Vagina (tissue), 2 donors: ENCODE data around the gene MCF2L.

Experiments
- POLR2A ChIP-seq, 2 donors: fragments of 450-650 bp; IDR thresholded peaks; one replicate each; pipeline ENCODE4 v1.6.1; 2017; ENCODE audit warnings: antibody characterized with exemption in 2 of 2, mild to moderate bottlenecking in 2 of 2, moderate library complexity in 2 of 2
- POLR2AphosphoS5 ChIP-seq, 2 donors: sonication (generic); formaldehyde crosslinking; IDR thresholded peaks; one replicate each; pipeline ENCODE4 v1.9.0; 2017; ENCODE audit warnings: antibody characterized with exemption in 2 of 2, mild to moderate bottlenecking in 2 of 2, low read depth in 1 of 2; ENCODE audit not compliant: insufficient read depth in 1 of 2
- TF ChIP-seq, protein P1 (sequence below), 3 experiments: fragments of 450-650 bp in 2 of 3; fragments of 200-600 bp in 1 of 3; sonication (generic) in 1 of 3; IDR thresholded peaks; one replicate each; pipeline ENCODE4 v1.5.1; 2017 to 2019; ENCODE audit warnings: antibody characterized with exemption in 3 of 3, mild to moderate bottlenecking in 2 of 3, moderate library complexity in 2 of 3

DNA sequence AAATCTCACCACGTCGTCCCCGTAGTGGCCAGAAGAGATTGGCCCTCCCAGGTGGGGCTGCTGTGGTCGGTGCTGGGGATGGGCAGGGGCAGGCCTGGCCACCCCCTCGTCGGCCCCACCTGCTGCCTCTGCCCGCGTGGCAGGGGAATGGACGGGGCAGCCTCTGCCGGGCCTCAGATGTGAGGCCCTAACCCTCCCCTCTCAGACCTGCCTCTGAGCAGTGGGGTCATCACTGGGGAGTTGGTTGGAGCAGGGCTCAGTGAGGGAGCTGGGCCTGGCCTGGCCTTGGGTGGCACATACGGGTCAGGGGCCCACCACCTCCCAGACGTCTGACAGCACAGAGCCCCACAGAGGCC is 41.5 kb downstream of the MCF2L start:
- TF ChIP-seq, protein P1, sequence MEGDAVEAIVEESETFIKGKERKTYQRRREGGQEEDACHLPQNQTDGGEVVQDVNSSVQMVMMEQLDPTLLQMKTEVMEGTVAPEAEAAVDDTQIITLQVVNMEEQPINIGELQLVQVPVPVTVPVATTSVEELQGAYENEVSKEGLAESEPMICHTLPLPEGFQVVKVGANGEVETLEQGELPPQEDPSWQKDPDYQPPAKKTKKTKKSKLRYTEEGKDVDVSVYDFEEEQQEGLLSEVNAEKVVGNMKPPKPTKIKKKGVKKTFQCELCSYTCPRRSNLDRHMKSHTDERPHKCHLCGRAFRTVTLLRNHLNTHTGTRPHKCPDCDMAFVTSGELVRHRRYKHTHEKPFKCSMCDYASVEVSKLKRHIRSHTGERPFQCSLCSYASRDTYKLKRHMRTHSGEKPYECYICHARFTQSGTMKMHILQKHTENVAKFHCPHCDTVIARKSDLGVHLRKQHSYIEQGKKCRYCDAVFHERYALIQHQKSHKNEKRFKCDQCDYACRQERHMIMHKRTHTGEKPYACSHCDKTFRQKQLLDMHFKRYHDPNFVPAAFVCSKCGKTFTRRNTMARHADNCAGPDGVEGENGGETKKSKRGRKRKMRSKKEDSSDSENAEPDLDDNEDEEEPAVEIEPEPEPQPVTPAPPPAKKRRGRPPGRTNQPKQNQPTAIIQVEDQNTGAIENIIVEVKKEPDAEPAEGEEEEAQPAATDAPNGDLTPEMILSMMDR (IDR thresholded peaks at IDR 0.05): no peak
- TF ChIP-seq POLR2A (IDR thresholded peaks at IDR 0.05) (no peak), POLR2AphosphoS5 (IDR thresholded peaks at IDR 0.05; ENCODE audit: insufficient read depth in 1 of 2, low read depth in 1 of 2) (no peak)
